ENCODE data around the gene ARHGAP36.

- no peak for TF ChIP-seq CTCF (IDR thresholded peaks at IDR 0.05)
- TF ChIP-seq, protein P1, sequence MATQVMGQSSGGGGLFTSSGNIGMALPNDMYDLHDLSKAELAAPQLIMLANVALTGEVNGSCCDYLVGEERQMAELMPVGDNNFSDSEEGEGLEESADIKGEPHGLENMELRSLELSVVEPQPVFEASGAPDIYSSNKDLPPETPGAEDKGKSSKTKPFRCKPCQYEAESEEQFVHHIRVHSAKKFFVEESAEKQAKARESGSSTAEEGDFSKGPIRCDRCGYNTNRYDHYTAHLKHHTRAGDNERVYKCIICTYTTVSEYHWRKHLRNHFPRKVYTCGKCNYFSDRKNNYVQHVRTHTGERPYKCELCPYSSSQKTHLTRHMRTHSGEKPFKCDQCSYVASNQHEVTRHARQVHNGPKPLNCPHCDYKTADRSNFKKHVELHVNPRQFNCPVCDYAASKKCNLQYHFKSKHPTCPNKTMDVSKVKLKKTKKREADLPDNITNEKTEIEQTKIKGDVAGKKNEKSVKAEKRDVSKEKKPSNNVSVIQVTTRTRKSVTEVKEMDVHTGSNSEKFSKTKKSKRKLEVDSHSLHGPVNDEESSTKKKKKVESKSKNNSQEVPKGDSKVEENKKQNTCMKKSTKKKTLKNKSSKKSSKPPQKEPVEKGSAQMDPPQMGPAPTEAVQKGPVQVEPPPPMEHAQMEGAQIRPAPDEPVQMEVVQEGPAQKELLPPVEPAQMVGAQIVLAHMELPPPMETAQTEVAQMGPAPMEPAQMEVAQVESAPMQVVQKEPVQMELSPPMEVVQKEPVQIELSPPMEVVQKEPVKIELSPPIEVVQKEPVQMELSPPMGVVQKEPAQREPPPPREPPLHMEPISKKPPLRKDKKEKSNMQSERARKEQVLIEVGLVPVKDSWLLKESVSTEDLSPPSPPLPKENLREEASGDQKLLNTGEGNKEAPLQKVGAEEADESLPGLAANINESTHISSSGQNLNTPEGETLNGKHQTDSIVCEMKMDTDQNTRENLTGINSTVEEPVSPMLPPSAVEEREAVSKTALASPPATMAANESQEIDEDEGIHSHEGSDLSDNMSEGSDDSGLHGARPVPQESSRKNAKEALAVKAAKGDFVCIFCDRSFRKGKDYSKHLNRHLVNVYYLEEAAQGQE (IDR thresholded peaks at IDR 0.05; ENCODE audit: insufficient read depth in 1 of 2, low read depth in 2 of 2, low read length in 1 of 2) = no peak
Measured at GRCh38 chrX:131034063-131034462, 24.1 kb upstream of the ARHGAP36 start.
